Uterus (tissue), 2 donors: ENCODE measurements around the gene UBL5.

Experiments used
- POLR2A ChIP-seq, 2 donors: fragments of 450-650 bp; IDR thresholded peaks; one replicate each; pipeline ENCODE4 v1.6.1; 2016; ENCODE audit warnings: antibody characterized with exemption in 2 of 2, mild to moderate bottlenecking in 1 of 2, moderate library complexity in 1 of 2
- TF ChIP-seq, protein P1 (sequence below), 4 experiments: fragments of 200-600 bp in 2 of 4; fragments of 450-650 bp in 2 of 4; sonication (generic) in 2 of 4; IDR thresholded peaks; one replicate each; pipeline ENCODE4 v1.5.1; 2016 to 2019; ENCODE audit warnings: antibody characterized with exemption in 4 of 4, mild to moderate bottlenecking in 2 of 4, moderate library complexity in 1 of 4

DNA sequence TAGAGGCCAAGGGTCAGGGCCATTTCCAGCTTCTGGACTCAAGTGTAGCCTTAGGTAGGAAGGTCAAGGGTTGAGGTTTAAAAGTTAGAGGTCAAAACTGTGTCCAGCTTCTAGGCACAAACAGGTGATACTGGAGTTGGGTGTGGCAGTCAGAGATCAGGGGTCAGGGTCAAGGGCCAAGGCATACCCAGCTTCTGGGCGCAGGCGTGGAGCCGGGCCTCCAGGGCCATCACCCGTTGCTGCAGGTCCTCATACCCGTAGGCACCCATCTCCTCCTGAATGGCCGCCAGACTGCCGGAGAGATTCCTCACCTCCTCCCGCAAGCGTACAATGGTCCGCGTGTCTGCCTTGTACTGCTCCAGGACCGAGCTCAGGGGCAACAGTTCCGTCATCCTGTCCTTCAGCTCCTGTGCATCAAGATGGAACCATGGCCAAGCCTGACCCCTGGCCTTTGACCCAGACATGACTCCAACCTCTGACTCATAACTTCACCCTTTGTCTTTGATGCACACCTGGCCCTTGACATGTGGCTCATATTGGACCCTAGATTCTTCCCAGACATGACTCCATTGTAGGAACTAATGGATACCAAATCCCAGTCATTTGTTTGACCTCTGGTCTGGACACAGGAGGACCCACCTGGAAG lies 29.5 kb downstream of the UBL5 start:
- TF ChIP-seq, protein P1, sequence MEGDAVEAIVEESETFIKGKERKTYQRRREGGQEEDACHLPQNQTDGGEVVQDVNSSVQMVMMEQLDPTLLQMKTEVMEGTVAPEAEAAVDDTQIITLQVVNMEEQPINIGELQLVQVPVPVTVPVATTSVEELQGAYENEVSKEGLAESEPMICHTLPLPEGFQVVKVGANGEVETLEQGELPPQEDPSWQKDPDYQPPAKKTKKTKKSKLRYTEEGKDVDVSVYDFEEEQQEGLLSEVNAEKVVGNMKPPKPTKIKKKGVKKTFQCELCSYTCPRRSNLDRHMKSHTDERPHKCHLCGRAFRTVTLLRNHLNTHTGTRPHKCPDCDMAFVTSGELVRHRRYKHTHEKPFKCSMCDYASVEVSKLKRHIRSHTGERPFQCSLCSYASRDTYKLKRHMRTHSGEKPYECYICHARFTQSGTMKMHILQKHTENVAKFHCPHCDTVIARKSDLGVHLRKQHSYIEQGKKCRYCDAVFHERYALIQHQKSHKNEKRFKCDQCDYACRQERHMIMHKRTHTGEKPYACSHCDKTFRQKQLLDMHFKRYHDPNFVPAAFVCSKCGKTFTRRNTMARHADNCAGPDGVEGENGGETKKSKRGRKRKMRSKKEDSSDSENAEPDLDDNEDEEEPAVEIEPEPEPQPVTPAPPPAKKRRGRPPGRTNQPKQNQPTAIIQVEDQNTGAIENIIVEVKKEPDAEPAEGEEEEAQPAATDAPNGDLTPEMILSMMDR (IDR thresholded peaks at IDR 0.05): no peak
- no peak for TF ChIP-seq POLR2A (IDR thresholded peaks at IDR 0.05)
